HCT116 (cell line): ENCODE results near the gene CCDC184. TPM values are rescaled to one million over a fixed set of nuclear protein-coding genes. Genes with fewer than 3 reads are reported as not detected.

Source experiments
- ATAC-seq: fragments of 200-7000 bp; cut with Tn5 transposase; 2 replicates; pipeline ENCODE4 v1.9.1; 2020; ENCODE audit warnings: mild to moderate bottlenecking, moderate library complexity
- BruUV-seq: library from RNA; stranded (reverse); fragments of 400-500 nt; replicated peaks from 2 replicates; lab custom pipeline; 2021; lab: Mats Ljungman, UMichigan
- CTCF ChIA-PET: fragments of 300-600 bp; sonication (Branson Sonifier 250); formaldehyde crosslinking; loops from one replicate; lab custom pipeline; 2021; ENCODE audit warnings: antibody characterized with exemption; lab: Charles Lee
- POLR2A ChIA-PET: fragments of 300-600, 350-600 bp; sonication (Branson Sonifier 250); formaldehyde crosslinking; loops from one replicate; lab custom pipeline; 2021; ENCODE audit warnings: antibody characterized with exemption; lab: Charles Lee
- RAD21 ChIA-PET, 2 experiments: fragments of 300-600 bp; sonication (Branson Sonifier 250); formaldehyde crosslinking; loops; one replicate each; lab custom pipeline; 2023; ENCODE audit warnings: low total read pairs in 2 of 2; ENCODE audit not compliant: uncharacterized antibody in 2 of 2, unreplicated experiment in 2 of 2, low non-redundant PET in 1 of 2; lab: Charles Lee
- DNase-seq: peaks from one replicate; pipeline ENCODE4 v3.0.0-alpha.2; 2010; ENCODE audit warnings: low read depth, low spot score
- H2AFZ ChIP-seq: fragments of 200-600 bp; shearing (Covaris generic), sonication (generic); 2 replicates; pipeline ENCODE4 v1.6.1; 2017; ENCODE audit warnings: low read depth, mixed run types, mixed read lengths, antibody characterized with exemption, low read length; ENCODE audit not compliant: poor library complexity, severe bottlenecking
- H3K27ac ChIP-seq: 2 replicates; pipeline ENCODE4 v1.5.1; 2012; ENCODE audit warnings: low read depth, low read length
- H3K27me3 ChIP-seq: fragments of 200-600 bp; sonication (generic); 2 replicates; pipeline ENCODE4 v1.6.1; 2016; ENCODE audit warnings: mixed run types, low read length, mixed read lengths; ENCODE audit not compliant: insufficient read depth
- H3K36me3 ChIP-seq, 2 experiments: fragments of 200-500 bp in 1 of 2; fragments of 200-600 bp in 1 of 2; sonication (Bioruptor generic) in 1 of 2; sonication (generic) in 1 of 2; 2 replicates each; pipeline versions ENCODE4 v1.5.1 to v1.6.1; 2014 to 2016; ENCODE audit warnings: low read length in 2 of 2, inconsistent platforms in 1 of 2, mixed read lengths in 1 of 2, mixed run types in 1 of 2; ENCODE audit not compliant: insufficient read depth in 2 of 2, control insufficient read depth in 1 of 2
- H3K4me1 ChIP-seq, 2 experiments: fragments of 200-600 bp in 1 of 2; sonication (generic) in 1 of 2; 2 replicates each; pipeline versions ENCODE4 v1.5.1 to v1.6.1; 2012 to 2017; ENCODE audit warnings: low read length in 2 of 2, inconsistent platforms in 1 of 2, mild to moderate bottlenecking in 1 of 2, mixed read lengths in 1 of 2, mixed run types in 1 of 2, moderate library complexity in 1 of 2; ENCODE audit not compliant: insufficient read depth in 2 of 2, control insufficient read depth in 1 of 2
- H3K4me2 ChIP-seq: fragments of 200-600 bp; sonication (generic); 2 replicates; pipeline ENCODE4 v1.6.1; 2017; ENCODE audit warnings: mixed run types, low read length, mixed read lengths
- H3K4me3 ChIP-seq, 2 experiments: fragments of 200-600 bp in 1 of 2; sonication (generic) in 1 of 2; replicated peaks in 1 of 2; 2 replicates each; pipeline ENCODE4 v1.5.1; 2011 to 2016; ENCODE audit warnings: low read length in 2 of 2, control low read depth in 1 of 2, low read depth in 1 of 2, mild to moderate bottlenecking in 1 of 2, mixed read lengths in 1 of 2, mixed run types in 1 of 2
- H3K79me2 ChIP-seq: fragments of 200-600 bp; sonication (generic); 2 replicates; pipeline ENCODE4 v1.6.1; 2017; ENCODE audit warnings: mild to moderate bottlenecking, mixed run types, low read length, moderate library complexity, mixed read lengths; ENCODE audit not compliant: insufficient read depth
- H3K9ac ChIP-seq: fragments of 200-600 bp; sonication (generic); 2 replicates; pipeline ENCODE4 v1.6.1; 2016; ENCODE audit warnings: low read length, mixed read lengths
- H3K9me2 ChIP-seq: fragments of 200-600 bp; sonication (generic), shearing (Covaris generic); 2 replicates; pipeline ENCODE4 v1.6.1; 2017; ENCODE audit warnings: mixed run types, mild to moderate bottlenecking, moderate library complexity; ENCODE audit not compliant: insufficient read depth
- H3K9me3 ChIP-seq, 2 experiments: fragments of 200-500 bp in 1 of 2; fragments of 200-600 bp in 1 of 2; sonication (Bioruptor generic) in 1 of 2; sonication (generic) in 1 of 2; 2 replicates each; pipeline ENCODE4 v1.6.1; 2014 to 2017; ENCODE audit warnings: low read length in 2 of 2, mixed read lengths in 2 of 2, inconsistent platforms in 1 of 2, low read depth in 1 of 2, mild to moderate bottlenecking in 1 of 2, mixed run types in 1 of 2, moderate library complexity in 1 of 2; ENCODE audit not compliant: control insufficient read depth in 1 of 2, insufficient read depth in 1 of 2
- H4K20me1 ChIP-seq: fragments of 200-600 bp; sonication (generic), shearing (Covaris generic); 2 replicates; pipeline ENCODE4 v1.6.1; 2017; ENCODE audit warnings: mixed run types, mild to moderate bottlenecking, moderate library complexity; ENCODE audit not compliant: insufficient read depth
- CBX3 ChIP-seq: IDR thresholded peaks from 2 replicates; pipeline ENCODE4 v1.6.1; 2012; ENCODE audit warnings: low read depth
- CEBPB ChIP-seq: IDR thresholded peaks from 2 replicates; pipeline ENCODE4 v1.6.1; 2012; ENCODE audit warnings: low read depth
- EGR1 ChIP-seq: IDR thresholded peaks from 2 replicates; pipeline ENCODE4 v1.6.1; 2012; ENCODE audit warnings: low read depth
- ELF1 ChIP-seq: IDR thresholded peaks from 2 replicates; pipeline ENCODE4 v1.6.1; 2012; ENCODE audit warnings: low read depth, borderline replicate concordance
- EZH2phosphoT487 ChIP-seq: fragments of 200-600 bp; IDR thresholded peaks from 2 replicates; pipeline ENCODE4 v1.6.1; 2018; ENCODE audit warnings: antibody characterized with exemption, borderline replicate concordance
- POLR2A ChIP-seq: IDR thresholded peaks from 2 replicates; pipeline ENCODE4 v1.7.0; 2011; ENCODE audit warnings: borderline replicate concordance; ENCODE audit not compliant: insufficient read depth, insufficient read length; ENCODE audit errors: extremely low read depth
- RAD21 ChIP-seq: IDR thresholded peaks from 2 replicates; pipeline ENCODE4 v1.6.1; 2012; ENCODE audit warnings: low read depth, mild to moderate bottlenecking
- SP1 ChIP-seq: IDR thresholded peaks from 2 replicates; pipeline ENCODE4 v1.6.1; 2012; ENCODE audit warnings: low read depth
- SRF ChIP-seq: IDR thresholded peaks from 2 replicates; pipeline ENCODE4 v1.6.1; 2012; ENCODE audit warnings: low read depth
- TCF7L2 ChIP-seq: IDR thresholded peaks from 2 replicates; pipeline ENCODE4 v1.7.0; 2011; ENCODE audit warnings: borderline replicate concordance, inconsistent platforms; ENCODE audit not compliant: insufficient read depth, insufficient read length; ENCODE audit errors: extremely low read depth
- YY1 ChIP-seq: IDR thresholded peaks from 2 replicates; pipeline ENCODE4 v1.6.1; 2011; ENCODE audit warnings: low read length, low read depth, moderate library complexity, mild to moderate bottlenecking; ENCODE audit not compliant: insufficient replicate concordance; ENCODE audit errors: extremely low read depth
- ZFX ChIP-seq: fragments of 450-650 bp; IDR thresholded peaks from 2 replicates; pipeline ENCODE4 v1.6.1; 2017
- ZNF274 ChIP-seq: fragments of 200-500 bp; sonication (Bioruptor generic); IDR thresholded peaks from 2 replicates; pipeline ENCODE4 v1.6.1; 2014; ENCODE audit warnings: mild to moderate bottlenecking, low read depth, low read length, inconsistent platforms
- intact Hi-C: fragments of 100-400 bp; cut with micrococcal nuclease; formaldehyde crosslinking; loops from 2 replicates; pipeline ENCODE4 v1.10.0; 2022
- total RNA-seq: library from RNA; stranded (reverse); gene quantifications from one replicate; pipeline ENCODE4 v1.2.1, GENCODE V29; 2021; ENCODE audit not compliant: unreplicated experiment
- TF ChIP-seq, protein P1 (sequence below): IDR thresholded peaks from 2 replicates; pipeline ENCODE4 v1.6.1; 2012; ENCODE audit warnings: low read depth
- TF ChIP-seq, protein P2 (sequence below): IDR thresholded peaks from 2 replicates; pipeline ENCODE4 v1.6.1; 2012

The CCDC184 gene
- total RNA-seq, 1 experiment from 2014 or later = 0.34 TPM

DNA sequence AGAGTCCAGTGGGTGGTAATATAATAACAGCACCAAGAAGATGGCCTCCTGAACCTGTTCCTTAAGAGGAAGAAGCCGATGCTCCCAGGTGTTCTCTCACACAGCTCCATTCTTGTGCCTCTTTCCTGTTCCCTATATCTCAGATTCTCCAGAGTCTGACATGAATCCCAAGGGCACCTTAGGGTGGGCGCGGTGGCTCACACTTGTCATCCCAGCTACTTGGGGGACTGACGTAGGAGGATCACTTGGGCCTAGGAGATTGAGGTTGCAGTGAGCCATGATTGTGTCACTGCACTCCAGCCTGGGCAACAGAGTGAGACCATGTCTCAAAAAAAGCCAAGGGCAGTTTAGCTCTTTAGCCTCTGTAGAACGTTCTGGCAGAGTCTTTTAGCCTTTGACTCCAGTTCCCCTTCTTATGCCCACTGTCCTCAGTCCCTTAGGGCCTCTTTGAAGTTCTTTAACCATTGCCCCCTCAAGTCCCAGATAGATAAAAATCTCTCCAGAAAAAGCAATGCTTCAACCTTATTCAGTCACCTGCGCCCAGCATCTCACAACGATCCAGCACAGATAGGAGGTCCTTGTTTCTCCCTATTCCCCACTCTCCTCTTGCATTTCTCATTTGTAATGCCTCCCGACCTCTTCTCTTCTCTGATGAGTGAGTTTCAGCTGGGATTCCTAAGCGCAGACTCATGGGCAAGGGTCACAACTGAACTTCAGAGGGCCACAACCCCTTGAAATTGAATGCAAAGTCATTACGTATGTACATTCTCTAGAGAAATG is 4.7 kb downstream of the CCDC184 start:
- DNase-seq (no peak), ATAC-seq (no peak)
- Histone ChIP-seq H3K4me1 (peaks cover 4 to 18% of the 10 kb centered on the region in 2 experiments; a peak in 2 of 4 replicates), H3K9me3 (no peaks in the 10 kb centered on the region), H3K4me2 (no peak overlapping the region), H3K9me2 (no peaks in the 10 kb centered on the region), H4K20me1 (no peaks in the 10 kb centered on the region), H3K27ac (no peak overlapping the region), H3K36me3 (no peaks in the 10 kb centered on the region), H3K4me3 (no peak overlapping the region), H3K79me2 (no peaks in the 10 kb centered on the region), H3K27me3 (no peaks in the 10 kb centered on the region), H2AFZ (no peak overlapping the region), H3K9ac (no peak overlapping the region)
- RAD21 ChIA-PET = no interaction called here
- TF ChIP-seq ZFX (no peak), CBX3 (no peak), TCF7L2 (no peak), EGR1 (no peak), CEBPB (no peak), RAD21 (no peak), EZH2phosphoT487 (no peak), SP1 (no peak), ZNF274 (no peak), SRF (no peak), YY1 (no peak), POLR2A (no peak), ELF1 (no peak)
- TF ChIP-seq, protein P1, sequence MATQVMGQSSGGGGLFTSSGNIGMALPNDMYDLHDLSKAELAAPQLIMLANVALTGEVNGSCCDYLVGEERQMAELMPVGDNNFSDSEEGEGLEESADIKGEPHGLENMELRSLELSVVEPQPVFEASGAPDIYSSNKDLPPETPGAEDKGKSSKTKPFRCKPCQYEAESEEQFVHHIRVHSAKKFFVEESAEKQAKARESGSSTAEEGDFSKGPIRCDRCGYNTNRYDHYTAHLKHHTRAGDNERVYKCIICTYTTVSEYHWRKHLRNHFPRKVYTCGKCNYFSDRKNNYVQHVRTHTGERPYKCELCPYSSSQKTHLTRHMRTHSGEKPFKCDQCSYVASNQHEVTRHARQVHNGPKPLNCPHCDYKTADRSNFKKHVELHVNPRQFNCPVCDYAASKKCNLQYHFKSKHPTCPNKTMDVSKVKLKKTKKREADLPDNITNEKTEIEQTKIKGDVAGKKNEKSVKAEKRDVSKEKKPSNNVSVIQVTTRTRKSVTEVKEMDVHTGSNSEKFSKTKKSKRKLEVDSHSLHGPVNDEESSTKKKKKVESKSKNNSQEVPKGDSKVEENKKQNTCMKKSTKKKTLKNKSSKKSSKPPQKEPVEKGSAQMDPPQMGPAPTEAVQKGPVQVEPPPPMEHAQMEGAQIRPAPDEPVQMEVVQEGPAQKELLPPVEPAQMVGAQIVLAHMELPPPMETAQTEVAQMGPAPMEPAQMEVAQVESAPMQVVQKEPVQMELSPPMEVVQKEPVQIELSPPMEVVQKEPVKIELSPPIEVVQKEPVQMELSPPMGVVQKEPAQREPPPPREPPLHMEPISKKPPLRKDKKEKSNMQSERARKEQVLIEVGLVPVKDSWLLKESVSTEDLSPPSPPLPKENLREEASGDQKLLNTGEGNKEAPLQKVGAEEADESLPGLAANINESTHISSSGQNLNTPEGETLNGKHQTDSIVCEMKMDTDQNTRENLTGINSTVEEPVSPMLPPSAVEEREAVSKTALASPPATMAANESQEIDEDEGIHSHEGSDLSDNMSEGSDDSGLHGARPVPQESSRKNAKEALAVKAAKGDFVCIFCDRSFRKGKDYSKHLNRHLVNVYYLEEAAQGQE = no peak
- TF ChIP-seq, protein P2, sequence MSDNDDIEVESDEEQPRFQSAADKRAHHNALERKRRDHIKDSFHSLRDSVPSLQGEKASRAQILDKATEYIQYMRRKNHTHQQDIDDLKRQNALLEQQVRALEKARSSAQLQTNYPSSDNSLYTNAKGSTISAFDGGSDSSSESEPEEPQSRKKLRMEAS = no peak
- BruUV-seq = no TSS peak
- intact Hi-C loops = loop anchor here (5.0 kb wide), 3 partner anchors 226 to 429 kb away; partner anchors contain the start of genes TMEM106C and VDR
- POLR2A ChIA-PET = no interaction called here
- CTCF ChIA-PET = no interaction called here
